ENCODE results near the gene CDK5. TPM values are rescaled to one million over a fixed set of nuclear protein-coding genes. Genes with fewer than 3 reads are reported as not detected.

Gene CDK5
- total and polyA plus RNA-seq, 2 of the 13 experiments (the other 11 are each of a cell fraction or from before 2014, with no cell fraction given) = 16.4 to 21.3 TPM

DNA sequence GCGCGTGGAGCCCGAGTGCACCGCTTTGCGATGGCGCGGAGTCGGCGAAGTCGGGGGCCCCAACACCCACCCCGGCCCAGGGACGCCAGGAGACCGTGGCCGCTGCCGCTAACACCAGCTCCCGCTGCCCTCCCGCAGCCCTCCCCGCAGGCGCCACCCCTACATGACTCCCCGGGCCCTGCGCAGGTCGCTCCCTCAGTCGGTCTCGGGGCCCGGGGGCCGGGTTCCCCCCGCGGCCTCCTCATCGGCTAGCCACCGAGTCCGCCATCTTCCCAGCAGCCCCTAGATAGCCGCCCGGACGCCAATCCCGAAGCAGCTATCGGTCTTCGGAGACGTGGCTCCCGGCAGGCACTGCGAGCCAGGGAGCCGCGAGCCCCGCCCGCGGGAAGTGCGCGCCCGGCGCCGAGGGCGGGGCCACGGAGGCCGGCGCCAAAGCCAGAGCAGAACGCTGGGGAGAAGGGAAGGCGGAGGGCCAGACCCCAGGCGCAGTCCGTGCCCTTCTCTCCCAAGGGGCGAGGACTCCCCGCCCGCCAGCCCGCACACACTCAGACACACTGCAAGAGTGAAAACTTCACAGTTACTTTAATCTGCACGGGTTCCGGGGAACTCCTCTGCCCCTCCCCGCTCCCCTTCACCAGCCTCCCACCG, 22.9 kb upstream of the CDK5 start, which contains the start of gene FASTK (continued):
- TF ChIP-seq, protein P1, sequence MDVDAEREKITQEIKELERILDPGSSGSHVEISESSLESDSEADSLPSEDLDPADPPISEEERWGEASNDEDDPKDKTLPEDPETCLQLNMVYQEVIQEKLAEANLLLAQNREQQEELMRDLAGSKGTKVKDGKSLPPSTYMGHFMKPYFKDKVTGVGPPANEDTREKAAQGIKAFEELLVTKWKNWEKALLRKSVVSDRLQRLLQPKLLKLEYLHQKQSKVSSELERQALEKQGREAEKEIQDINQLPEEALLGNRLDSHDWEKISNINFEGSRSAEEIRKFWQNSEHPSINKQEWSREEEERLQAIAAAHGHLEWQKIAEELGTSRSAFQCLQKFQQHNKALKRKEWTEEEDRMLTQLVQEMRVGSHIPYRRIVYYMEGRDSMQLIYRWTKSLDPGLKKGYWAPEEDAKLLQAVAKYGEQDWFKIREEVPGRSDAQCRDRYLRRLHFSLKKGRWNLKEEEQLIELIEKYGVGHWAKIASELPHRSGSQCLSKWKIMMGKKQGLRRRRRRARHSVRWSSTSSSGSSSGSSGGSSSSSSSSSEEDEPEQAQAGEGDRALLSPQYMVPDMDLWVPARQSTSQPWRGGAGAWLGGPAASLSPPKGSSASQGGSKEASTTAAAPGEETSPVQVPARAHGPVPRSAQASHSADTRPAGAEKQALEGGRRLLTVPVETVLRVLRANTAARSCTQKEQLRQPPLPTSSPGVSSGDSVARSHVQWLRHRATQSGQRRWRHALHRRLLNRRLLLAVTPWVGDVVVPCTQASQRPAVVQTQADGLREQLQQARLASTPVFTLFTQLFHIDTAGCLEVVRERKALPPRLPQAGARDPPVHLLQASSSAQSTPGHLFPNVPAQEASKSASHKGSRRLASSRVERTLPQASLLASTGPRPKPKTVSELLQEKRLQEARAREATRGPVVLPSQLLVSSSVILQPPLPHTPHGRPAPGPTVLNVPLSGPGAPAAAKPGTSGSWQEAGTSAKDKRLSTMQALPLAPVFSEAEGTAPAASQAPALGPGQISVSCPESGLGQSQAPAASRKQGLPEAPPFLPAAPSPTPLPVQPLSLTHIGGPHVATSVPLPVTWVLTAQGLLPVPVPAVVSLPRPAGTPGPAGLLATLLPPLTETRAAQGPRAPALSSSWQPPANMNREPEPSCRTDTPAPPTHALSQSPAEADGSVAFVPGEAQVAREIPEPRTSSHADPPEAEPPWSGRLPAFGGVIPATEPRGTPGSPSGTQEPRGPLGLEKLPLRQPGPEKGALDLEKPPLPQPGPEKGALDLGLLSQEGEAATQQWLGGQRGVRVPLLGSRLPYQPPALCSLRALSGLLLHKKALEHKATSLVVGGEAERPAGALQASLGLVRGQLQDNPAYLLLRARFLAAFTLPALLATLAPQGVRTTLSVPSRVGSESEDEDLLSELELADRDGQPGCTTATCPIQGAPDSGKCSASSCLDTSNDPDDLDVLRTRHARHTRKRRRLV (CRISPR knock-in tag; IDR thresholded peaks at IDR 0.05) = no peak; the same call in 1 of the 2 replicates
- TF ChIP-seq CC2D1A (CRISPR knock-in tag; IDR thresholded peaks at IDR 0.05) (no peak), ZNF414 (CRISPR knock-in tag; IDR thresholded peaks at IDR 0.05) (peak; percentile 69; the same call in 1 of the 2 replicates), MXD1 (CRISPR knock-in tag; IDR thresholded peaks at IDR 0.05) (no peak), ZNF768 (CRISPR knock-in tag; IDR thresholded peaks at IDR 0.05) (peak; percentile 22; the same call in 1 of the 2 replicates), SOX6 (IDR thresholded peaks at IDR 0.05) (no peak), SOX6 (CRISPR knock-in tag; IDR thresholded peaks at IDR 0.05) (peak; percentile 50), ARID2 (CRISPR knock-in tag; IDR thresholded peaks at IDR 0.05; ENCODE audit: borderline replicate concordance) (0 out of 2 replicates have a peak, but pooled peaks have one; percentile 49), PAXIP1 (CRISPR knock-in tag; conservative IDR thresholded peaks at IDR 0.05) (peak; percentile 41), ZSCAN9 (CRISPR knock-in tag; IDR thresholded peaks at IDR 0.05; ENCODE audit: borderline replicate concordance) (peak; percentile 4; the same call in 1 of the 2 replicates), ZNF775 (CRISPR knock-in tag; IDR thresholded peaks at IDR 0.05; ENCODE audit: borderline replicate concordance) (no peak), MEF2D (CRISPR knock-in tag; IDR thresholded peaks at IDR 0.05) (0 out of 2 replicates have a peak, but pooled peaks have one; percentile 22), GATAD2A (CRISPR knock-in tag; IDR thresholded peaks at IDR 0.05) (no peak), ZNF501 (CRISPR knock-in tag; IDR thresholded peaks at IDR 0.05) (peak; percentile 91), FIP1L1 (IDR thresholded peaks at IDR 0.05; ENCODE audit: borderline replicate concordance, insufficient read depth, low read depth, low read length) (no peak), ZNF331 (CRISPR knock-in tag; IDR thresholded peaks at IDR 0.05) (0 out of 2 replicates have a peak, but pooled peaks have one; percentile 13)
- TF ChIP-seq, protein P2, sequence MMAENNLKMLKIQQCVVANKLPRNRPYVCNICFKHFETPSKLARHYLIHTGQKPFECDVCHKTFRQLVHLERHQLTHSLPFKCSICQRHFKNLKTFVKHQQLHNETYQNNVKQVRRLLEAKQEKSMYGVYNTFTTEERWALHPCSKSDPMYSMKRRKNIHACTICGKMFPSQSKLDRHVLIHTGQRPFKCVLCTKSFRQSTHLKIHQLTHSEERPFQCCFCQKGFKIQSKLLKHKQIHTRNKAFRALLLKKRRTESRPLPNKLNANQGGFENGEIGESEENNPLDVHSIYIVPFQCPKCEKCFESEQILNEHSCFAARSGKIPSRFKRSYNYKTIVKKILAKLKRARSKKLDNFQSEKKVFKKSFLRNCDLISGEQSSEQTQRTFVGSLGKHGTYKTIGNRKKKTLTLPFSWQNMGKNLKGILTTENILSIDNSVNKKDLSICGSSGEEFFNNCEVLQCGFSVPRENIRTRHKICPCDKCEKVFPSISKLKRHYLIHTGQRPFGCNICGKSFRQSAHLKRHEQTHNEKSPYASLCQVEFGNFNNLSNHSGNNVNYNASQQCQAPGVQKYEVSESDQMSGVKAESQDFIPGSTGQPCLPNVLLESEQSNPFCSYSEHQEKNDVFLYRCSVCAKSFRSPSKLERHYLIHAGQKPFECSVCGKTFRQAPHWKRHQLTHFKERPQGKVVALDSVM (CRISPR knock-in tag; IDR thresholded peaks at IDR 0.05) = peak; percentile 35; the same call in 1 of the 2 replicates

Measured in HepG2 (cell line).